Caco-2 (cell line): ENCODE results near the gene PNMA5. TPM values are rescaled to one million over a fixed set of nuclear protein-coding genes. Genes with fewer than 3 reads are reported as not detected.
A peak's percentile ranks its signal among the peaks of the same experiment; 100 is the strongest.

Experiments
- BruUV-seq: library from RNA; stranded (reverse); fragments of 400-500 nt; replicated peaks from 2 replicates; lab custom pipeline; 2021; lab: Mats Ljungman, UMichigan
- CTCF ChIA-PET: fragments of 300-600 bp; sonication (Branson Sonifier 250); formaldehyde crosslinking; loops from one replicate; lab custom pipeline; 2022; ENCODE audit warnings: antibody characterized with exemption; lab: Charles Lee
- POLR2A ChIA-PET: fragments of 300-600 bp; sonication (Branson Sonifier 250); formaldehyde crosslinking; loops from one replicate; lab custom pipeline; 2022; ENCODE audit warnings: antibody characterized with exemption; lab: Charles Lee
- DNase-seq, 2 experiments: peaks; one replicate each; pipeline versions ENCODE4 v3.0.0 to v3.0.0-alpha.2; 2020 to 2022
- H3K27me3 ChIP-seq: replicated peaks from 2 replicates; pipeline ENCODE4 v1.6.0; 2011; ENCODE audit warnings: low read length; ENCODE audit not compliant: control insufficient read depth, insufficient read depth
- H3K36me3 ChIP-seq: 2 replicates; pipeline ENCODE4 v1.5.1; 2011; ENCODE audit warnings: low read length; ENCODE audit not compliant: control insufficient read depth, insufficient read depth
- H3K4me1 ChIP-seq: fragments of 250-450 bp; sonication (Bioruptor Pico); 2 replicates; pipeline ENCODE4 v1.5.1; 2020; ENCODE audit warnings: mild to moderate bottlenecking
- H3K4me3 ChIP-seq: 2 replicates; pipeline ENCODE4 v1.5.1; 2011; ENCODE audit warnings: low read depth, mild to moderate bottlenecking, control low read depth, low read length
- H3K9me3 ChIP-seq: fragments of 250-450 bp; sonication (Bioruptor Pico); 2 replicates; pipeline ENCODE4 v1.5.1; 2020; ENCODE audit warnings: mild to moderate bottlenecking, moderate library complexity
- H3K27ac Mint-ChIP-seq: one replicate; pipeline ENCODE4 v1.8.0; 2022; ENCODE audit warnings: mixed read lengths; ENCODE audit not compliant: unreplicated experiment
- H3K27me3 Mint-ChIP-seq: one replicate; pipeline ENCODE4 v1.8.0; 2022; ENCODE audit warnings: mixed read lengths; ENCODE audit not compliant: insufficient read depth, unreplicated experiment
- H3K36me3 Mint-ChIP-seq: one replicate; pipeline ENCODE4 v1.8.0; 2022; ENCODE audit warnings: mild to moderate bottlenecking, mixed read lengths; ENCODE audit not compliant: insufficient read depth, unreplicated experiment
- H3K4me1 Mint-ChIP-seq: one replicate; pipeline ENCODE4 v1.8.0; 2022; ENCODE audit warnings: low read depth, mixed read lengths; ENCODE audit not compliant: unreplicated experiment
- H3K4me3 Mint-ChIP-seq: one replicate; pipeline ENCODE4 v1.8.0; 2022; ENCODE audit warnings: mild to moderate bottlenecking, moderate library complexity, mixed read lengths; ENCODE audit not compliant: unreplicated experiment
- H3K9me3 Mint-ChIP-seq: one replicate; pipeline ENCODE4 v1.8.0; 2022; ENCODE audit warnings: mixed read lengths; ENCODE audit not compliant: unreplicated experiment
- intact Hi-C: fragments of 100-400 bp; cut with micrococcal nuclease; formaldehyde crosslinking; loops from one replicate; pipeline ENCODE4 v1.10.0; 2022; ENCODE audit not compliant: unreplicated experiment
- total RNA-seq: library from RNA; stranded (reverse); gene quantifications from 2 replicates; pipeline ENCODE4 v1.2.3, GENCODE V29; 2022
- TF ChIP-seq, protein P1 (sequence below), 2 experiments: fragments of 200-600 bp in 1 of 2; IDR thresholded peaks; 1 replicate in 1 of 2; 2 replicates in 1 of 2; pipeline versions ENCODE4 v1.5.1 to v1.8.0; 2011 to 2022; ENCODE audit warnings: antibody characterized with exemption in 1 of 2, control low read depth in 1 of 2, inconsistent platforms in 1 of 2, low read depth in 1 of 2, low read length in 1 of 2, mild to moderate bottlenecking in 1 of 2, moderate library complexity in 1 of 2; ENCODE audit not compliant: insufficient read depth in 1 of 2, severe bottlenecking in 1 of 2, unreplicated experiment in 1 of 2

PNMA5 gene
- total RNA-seq, 1 experiment from 2014 or later: not detected

DNA sequence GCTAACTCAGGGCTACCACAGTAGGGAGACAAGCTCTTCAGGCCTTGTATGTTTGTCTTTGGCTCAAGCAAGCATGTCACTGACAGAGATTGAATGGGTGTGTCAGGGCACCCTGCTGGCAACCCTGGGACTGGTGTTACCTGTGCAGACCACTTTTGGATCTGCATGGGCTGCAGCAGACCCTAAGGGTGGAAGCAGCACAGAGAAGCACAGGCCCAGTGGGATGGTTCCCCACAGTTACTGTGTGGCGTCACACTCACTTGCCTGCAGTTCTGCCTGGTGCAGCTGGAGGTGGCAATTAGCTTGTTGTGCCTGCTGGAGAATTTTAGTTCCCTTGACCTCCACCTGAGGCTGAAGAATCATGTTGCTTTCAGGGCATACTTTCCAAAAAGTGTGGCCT is 50.1 kb downstream of the PNMA5 start:
- no peaks in the 10 kb centered on the region for H3K4me1 Mint-ChIP-seq
- Histone ChIP-seq H3K27me3 (no peaks in the 10 kb centered on the region), H3K9me3 (no peaks in the 10 kb centered on the region), H3K4me1 (no peaks in the 10 kb centered on the region), H3K4me3 (no peak overlapping the region), H3K36me3 (no peaks in the 10 kb centered on the region)
- no peaks in the 10 kb centered on the region for H3K27me3 Mint-ChIP-seq
- ChIA-PET CTCF (interaction anchor here (0.7 kb wide), 1 partner anchor 1439 kb away, joined by 3 read pairs; no protein-coding TSS in a partner anchor), POLR2A (no interaction called here)
- no peaks in the 10 kb centered on the region for H3K9me3 Mint-ChIP-seq
- DNase-seq: no peak
- no peak overlapping the region for H3K27ac Mint-ChIP-seq
- H3K4me3 Mint-ChIP-seq: no peak overlapping the region
- peaks cover 6% of the 10 kb centered on the region for H3K36me3 Mint-ChIP-seq
- TF ChIP-seq, protein P1, sequence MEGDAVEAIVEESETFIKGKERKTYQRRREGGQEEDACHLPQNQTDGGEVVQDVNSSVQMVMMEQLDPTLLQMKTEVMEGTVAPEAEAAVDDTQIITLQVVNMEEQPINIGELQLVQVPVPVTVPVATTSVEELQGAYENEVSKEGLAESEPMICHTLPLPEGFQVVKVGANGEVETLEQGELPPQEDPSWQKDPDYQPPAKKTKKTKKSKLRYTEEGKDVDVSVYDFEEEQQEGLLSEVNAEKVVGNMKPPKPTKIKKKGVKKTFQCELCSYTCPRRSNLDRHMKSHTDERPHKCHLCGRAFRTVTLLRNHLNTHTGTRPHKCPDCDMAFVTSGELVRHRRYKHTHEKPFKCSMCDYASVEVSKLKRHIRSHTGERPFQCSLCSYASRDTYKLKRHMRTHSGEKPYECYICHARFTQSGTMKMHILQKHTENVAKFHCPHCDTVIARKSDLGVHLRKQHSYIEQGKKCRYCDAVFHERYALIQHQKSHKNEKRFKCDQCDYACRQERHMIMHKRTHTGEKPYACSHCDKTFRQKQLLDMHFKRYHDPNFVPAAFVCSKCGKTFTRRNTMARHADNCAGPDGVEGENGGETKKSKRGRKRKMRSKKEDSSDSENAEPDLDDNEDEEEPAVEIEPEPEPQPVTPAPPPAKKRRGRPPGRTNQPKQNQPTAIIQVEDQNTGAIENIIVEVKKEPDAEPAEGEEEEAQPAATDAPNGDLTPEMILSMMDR (IDR thresholded peaks at IDR 0.05; ENCODE audit: insufficient read depth in 1 of 2, low read depth in 1 of 2, low read length in 1 of 2, severe bottlenecking in 1 of 2, unreplicated experiment in 1 of 2): no peak
- intact Hi-C loops: loop anchor here (5.0 kb wide), 1 partner anchor 653 kb away; the partner anchor contains the start of gene CCNQ
- BruUV-seq: no TSS peak

DNA sequence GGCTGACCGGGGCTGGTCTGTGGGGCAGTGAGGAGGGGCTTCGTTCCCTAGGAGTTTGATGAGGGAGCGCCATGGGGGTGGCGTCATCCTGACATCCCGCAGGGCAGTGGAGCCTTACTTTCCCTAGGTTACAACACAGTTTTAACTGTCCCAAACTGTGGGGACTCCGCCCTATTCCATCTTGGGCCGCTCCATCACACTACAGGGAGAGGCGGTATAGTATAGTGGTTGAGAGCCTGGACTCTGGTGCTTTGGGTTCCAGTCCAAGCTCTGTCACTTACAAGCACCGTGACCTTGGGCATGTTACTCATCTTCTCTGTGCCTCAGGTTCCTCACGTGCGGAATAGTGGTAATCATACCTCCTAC is 51.9 kb downstream of the PNMA5 start:
- Mint-ChIP-seq H3K27me3 (no peaks in the 10 kb centered on the region), H3K9me3 (no peaks in the 10 kb centered on the region), H3K36me3 (peaks cover 6% of the 10 kb centered on the region), H3K27ac (no peak overlapping the region), H3K4me1 (no peaks in the 10 kb centered on the region), H3K4me3 (peak overlapping the region; percentile 86)
- no peaks in the 10 kb centered on the region for H3K9me3 ChIP-seq
- H3K4me3 ChIP-seq: peak overlapping the region; percentile 54
- no peaks in the 10 kb centered on the region for H3K36me3 ChIP-seq
- BruUV-seq: no TSS peak
- no peaks in the 10 kb centered on the region for H3K4me1 ChIP-seq
- intact Hi-C loops: loop anchor here (5.0 kb wide), 1 partner anchor 655 kb away; the partner anchor contains the start of gene CCNQ
- ChIA-PET POLR2A (interaction anchor here (0.6 kb wide), 1 partner anchor 92 kb away, joined by 3 read pairs; no protein-coding TSS in a partner anchor), CTCF (interaction anchor here (0.7 to 1.6 kb wide), 5 partner anchors 13 to 496 kb away, joined by 3 to 8 read pairs (median 4); no protein-coding TSS in a partner anchor)
- no peak for DNase-seq
- no peaks in the 10 kb centered on the region for H3K27me3 ChIP-seq
- TF ChIP-seq, protein P1 (IDR thresholded peaks at IDR 0.05; ENCODE audit: insufficient read depth in 1 of 2, low read depth in 1 of 2, low read length in 1 of 2, severe bottlenecking in 1 of 2, unreplicated experiment in 1 of 2): no peak

DNA sequence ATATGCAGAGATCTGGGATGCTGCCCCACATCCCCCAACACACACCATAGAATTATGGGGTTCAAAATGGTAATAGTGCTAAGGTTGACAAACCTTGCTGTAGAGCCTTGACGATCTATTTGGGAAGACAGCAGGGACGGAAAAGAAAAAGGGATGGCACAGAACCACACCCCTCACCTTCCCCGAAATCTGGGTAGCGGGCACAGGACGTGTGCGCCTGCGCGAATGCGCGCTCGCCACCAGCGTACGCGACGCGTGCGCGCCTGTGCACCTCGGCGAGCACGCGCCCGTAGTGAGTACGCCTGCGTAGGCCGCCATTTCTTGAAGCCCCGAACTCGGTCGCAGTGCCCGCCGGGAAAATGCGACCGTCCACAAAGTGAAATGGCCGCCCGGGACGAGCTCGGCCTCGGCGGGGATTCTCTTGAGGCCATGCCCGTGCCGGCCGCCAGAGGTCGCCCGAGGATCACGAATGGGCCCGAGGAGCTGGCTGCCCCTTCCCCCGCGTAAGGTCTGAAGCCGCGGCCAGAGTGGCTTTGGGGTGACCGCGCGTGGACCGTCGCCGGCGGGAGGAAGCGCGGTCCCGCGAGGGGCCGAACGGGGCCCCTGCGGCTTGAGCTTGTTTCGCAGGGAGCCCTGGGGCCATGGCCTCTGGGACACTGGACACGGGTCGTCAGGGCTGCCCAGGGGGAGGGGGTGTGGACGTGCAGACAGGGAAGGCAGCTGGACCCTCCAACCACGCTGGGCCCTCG is 52.4 kb downstream of the PNMA5 start:
- Mint-ChIP-seq H3K4me3 (peak overlapping the region; percentile 86), H3K9me3 (no peaks in the 10 kb centered on the region), H3K4me1 (no peaks in the 10 kb centered on the region), H3K27me3 (no peaks in the 10 kb centered on the region), H3K27ac (no peak overlapping the region), H3K36me3 (peaks cover 4% of the 10 kb centered on the region)
- peak overlapping the region; percentile 54 for H3K4me3 ChIP-seq
- H3K9me3 ChIP-seq: no peaks in the 10 kb centered on the region
- TF ChIP-seq, protein P1 (IDR thresholded peaks at IDR 0.05; ENCODE audit: insufficient read depth in 1 of 2, low read depth in 1 of 2, low read length in 1 of 2, severe bottlenecking in 1 of 2, unreplicated experiment in 1 of 2): peak; percentile 75 to 77
- POLR2A ChIA-PET: interaction anchor here (0.5 to 0.6 kb wide), 2 partner anchors 93 to 111 kb away, joined by 3 to 4 read pairs; partner anchors contain the start of gene NSDHL
- no peaks in the 10 kb centered on the region for H3K4me1 ChIP-seq
- no TSS peak for BruUV-seq
- CTCF ChIA-PET: interaction anchor here (0.6 to 1.6 kb wide), 6 partner anchors 14 to 497 kb away, joined by 3 to 8 read pairs (median 4); no protein-coding TSS in a partner anchor
- no peaks in the 10 kb centered on the region for H3K27me3 ChIP-seq
- no peaks in the 10 kb centered on the region for H3K36me3 ChIP-seq
- intact Hi-C loops: loop anchor here (1.0 to 5.0 kb wide), 3 partner anchors 18 to 656 kb away; partner anchors contain the start of genes CCNQ and HAUS7
- DNase-seq: peak; percentile 87 to 92
